NCI-H2029 (cell line): ENCODE results near the gene VILL.
A peak's percentile ranks its signal among the peaks of the same experiment; 100 is the strongest.

Experiments used
- DNase-seq: peaks from one replicate; lab custom pipeline; 2025; lab: John Stamatoyannopoulos, UW

The VILL gene

GRCh38 chr3:38000965-38001455, 10.4 kb downstream of the VILL start:
- DNase-seq, result no peak

DNA sequence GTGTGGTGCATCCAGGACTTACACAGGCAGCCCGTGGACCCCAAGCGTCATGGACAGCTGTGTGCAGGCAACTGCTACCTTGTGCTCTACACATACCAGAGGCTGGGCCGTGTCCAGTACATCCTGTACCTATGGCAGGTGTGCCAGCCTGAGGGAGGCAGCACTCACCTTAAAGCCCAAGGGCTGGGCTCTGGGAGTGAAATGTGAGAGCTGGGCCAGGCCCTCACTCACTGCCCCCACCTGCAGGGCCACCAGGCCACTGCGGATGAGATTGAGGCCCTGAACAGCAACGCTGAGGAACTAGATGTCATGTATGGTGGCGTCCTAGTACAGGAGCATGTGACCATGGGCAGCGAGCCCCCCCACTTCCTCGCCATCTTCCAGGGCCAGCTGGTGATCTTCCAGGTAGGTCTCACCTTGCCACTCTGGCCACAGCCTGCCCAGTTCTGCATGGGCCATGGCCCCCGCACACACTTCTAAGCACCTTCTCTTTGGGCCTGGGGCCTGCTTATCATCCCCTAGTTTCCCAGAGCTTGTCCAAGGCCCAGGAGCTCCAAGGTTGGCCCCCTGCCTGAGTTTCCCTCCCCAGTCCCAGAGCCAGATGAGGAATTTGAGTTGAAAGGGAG, 11.0 kb downstream of the VILL start:
- peak; percentile 43 for DNase-seq

DNA sequence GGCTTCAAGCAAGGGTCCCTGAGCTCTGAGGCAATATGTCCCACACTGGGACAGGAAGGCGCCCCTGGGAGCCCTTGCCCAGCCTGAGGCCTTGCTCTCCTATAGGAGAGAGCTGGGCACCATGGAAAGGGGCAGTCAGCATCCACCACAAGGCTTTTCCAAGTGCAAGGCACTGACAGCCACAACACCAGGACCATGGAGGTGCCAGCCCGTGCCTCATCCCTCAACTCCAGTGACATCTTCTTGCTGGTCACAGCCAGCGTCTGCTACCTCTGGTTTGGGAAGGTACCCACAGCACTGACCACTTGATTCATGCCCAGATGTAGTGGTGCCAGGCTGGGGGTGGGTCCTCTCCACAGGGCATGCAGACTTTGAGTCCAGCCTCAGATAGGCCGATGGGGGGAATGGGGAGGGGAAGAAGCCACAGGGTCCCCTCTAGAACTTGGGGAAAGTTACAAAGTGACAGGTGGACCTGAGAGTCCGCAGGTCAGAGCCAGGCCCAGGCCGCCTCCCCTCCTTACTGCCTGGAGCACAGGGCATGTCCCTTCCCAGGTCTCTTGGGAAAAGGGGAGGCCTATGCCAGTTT, 11.8 kb downstream of the VILL start:
- no peak for DNase-seq

GRCh38 chr3:38002940-38003339, 12.4 kb downstream of the VILL start:
- no peak for DNase-seq

- no peak for DNase-seq
Measured at GRCh38 chr3:38003371-38003816, 12.8 kb downstream of the VILL start.

DNA sequence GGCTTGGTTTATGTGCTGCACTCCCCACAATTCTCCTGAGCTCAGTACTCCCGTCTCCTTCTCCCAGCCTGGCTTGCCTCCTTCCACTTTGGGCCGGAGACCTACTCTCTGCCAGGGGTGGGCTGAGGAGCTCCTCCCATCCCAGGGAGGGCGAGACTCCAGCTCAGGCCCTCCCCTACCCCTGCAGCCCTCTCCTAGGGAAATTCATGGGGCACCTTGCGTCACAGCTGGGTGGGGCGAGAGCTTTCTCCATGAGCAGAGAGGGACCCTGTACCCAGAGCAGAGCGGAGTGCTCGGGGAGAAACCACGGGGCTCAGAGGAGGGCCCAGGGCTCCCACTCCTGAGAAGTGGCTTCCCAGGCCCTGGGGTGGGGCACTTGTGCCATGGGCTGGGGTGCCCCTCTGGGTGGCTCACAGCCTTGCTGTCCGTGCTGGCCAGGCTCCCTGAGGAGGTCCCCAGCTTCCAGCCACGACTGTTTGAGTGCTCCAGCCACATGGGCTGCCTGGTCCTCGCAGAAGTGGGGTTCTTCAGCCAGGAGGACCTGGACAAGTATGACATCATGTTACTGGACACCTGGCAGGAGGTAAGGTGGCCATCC, 13.3 kb downstream of the VILL start:
- DNase-seq, result no peak

DNA sequence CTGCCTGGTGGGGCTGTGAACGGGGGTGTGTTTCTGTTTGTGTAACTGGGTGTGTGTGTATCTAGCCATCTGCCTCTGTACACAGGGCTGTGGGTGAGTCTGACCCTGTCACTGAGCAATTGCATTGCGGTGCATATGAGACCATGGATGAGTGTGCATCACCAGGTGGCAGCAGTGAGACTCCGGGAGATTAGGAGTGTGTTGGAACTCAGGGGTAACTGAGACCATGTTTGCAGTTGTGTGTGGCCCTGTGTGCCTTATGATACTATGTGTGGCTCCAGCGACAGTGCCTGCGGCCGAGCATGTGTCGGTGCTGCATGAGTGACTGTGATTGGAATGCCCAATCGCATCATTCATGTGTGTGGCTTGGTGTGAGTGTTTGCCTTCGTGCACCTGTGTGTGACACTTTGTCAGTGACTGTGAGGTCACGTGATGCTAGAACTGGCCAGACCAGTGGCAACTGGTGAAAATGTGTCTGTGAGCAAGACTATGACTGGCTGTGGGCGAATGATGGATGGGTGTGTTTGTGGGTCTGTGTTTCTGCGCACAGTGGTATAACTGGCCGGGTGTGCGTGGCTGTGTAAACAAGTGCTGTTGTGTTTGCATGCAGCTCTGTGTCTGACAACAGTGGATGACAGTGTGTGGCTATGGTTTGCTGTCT, 14.0 kb downstream of the VILL start:
- DNase-seq, result peak; percentile 81

GRCh38 chr3:38005076-38006020, 14.8 kb downstream of the VILL start:
- DNase-seq, result no peak

DNA sequence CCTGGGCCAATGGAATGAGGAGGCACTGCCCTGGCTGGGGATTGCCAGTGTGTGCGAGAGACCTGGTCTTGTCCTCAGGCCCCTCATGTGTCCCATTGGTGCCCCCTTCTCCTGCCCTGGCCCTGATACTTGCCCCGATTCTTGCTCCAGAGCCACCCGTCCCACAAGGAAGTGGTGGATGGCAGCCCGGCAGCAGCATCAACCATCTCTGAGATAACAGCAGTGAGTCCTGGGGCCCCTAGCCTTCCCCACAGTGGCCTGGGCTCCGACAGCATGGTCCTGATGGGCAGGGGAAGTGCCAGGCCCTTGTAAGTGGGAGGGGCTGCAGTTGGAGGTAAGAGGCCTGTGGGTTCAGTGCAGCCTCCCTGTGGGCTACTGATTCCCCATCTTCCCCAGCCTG, 15.4 kb downstream of the VILL start:
- no peak for DNase-seq

GRCh38 chr3:38006445-38006995, 15.9 kb downstream of the VILL start:
- no peak for DNase-seq

DNA sequence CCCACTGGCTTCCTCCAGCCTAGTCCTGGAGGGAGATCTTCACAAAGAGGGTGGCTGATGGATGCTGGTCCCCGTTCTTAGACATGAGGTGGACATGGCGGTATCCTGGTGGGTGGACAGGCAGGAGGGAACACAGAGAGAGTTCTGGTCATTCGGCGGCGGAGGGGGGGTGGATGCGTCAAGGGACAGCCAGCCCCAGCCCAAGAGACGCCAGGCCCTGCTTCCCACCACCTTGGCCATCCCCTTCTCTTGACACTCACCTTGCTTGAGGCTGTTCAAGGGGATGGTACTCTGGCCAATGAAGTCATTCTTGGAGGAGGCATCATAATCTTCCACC, 17.1 kb downstream of the VILL start:
- DNase-seq, result no peak

- DNase-seq, result no peak
Measured at GRCh38 chr3:38008191-38008701, 17.7 kb downstream of the VILL start.

DNA sequence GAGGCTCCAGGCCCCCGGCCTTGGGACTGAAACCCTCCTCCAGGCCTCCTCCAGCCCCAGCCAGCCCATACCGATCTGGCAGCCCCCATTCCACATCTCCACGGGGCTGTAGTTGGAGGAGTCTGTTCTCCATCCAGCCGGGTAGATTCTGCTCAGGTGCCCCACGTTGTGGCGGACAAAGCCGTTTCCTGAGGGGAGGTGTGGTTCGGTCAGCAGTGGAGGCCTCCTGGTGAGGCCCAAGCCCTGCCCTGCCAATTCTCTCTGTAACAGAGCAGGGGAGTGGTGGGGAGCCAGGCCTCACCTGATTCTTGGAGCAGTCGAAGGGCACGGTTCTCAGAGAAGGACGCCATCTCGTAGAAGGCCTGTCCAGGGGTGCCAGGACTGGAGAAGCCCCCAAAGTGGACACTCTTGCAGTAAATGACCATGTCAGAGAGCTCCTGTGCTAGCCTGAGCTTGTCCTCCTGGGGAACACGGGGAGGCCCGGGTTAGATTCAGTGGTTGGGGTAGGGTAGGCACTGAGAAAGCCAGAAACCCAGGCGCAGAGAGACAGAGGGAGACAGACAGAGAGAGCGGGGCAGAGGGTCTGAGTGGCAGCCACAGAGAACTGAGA, 18.5 kb downstream of the VILL start:
- DNase-seq, result no peak

- DNase-seq, result no peak
Measured at GRCh38 chr3:38009807-38010591, 19.4 kb downstream of the VILL start.

DNA sequence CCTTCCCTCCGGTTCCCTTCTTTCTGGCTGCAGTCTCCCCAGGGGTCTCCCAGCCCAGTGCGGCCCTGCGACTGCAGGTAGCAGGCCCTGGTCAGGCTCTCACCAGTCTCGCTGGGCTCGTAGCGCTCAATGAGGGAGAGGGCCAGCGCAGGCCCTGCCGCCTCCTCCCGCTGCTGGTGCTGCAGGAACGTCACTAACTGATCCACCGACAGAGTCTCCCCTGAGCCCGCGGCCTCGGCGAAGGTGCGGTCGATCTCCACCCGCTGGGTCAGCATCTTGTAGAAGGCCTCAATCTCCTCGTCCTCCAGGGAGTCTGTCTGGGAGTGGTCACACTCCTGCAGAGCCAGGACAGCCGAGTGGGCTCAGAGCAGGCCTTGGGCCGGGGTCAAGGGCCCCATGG, 20.5 kb downstream of the VILL start:
- no peak for DNase-seq

DNA sequence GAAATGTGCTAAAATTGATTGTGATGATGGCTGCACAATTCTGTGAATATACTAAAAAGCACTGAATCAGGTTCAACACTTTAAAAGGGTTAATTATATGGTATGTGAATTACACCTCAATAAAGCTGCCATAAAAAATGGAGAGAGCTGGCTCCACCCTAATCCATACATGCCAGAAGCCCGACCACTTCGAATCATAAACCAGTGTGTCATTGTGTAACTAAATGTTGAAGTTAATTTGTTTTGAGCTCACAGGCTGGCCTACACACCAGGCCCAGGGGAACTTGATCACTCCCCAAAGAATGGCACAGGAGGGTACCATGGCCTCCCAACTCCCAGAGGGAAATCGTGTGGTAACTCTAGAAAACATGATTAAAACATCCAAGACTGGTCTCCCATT, 24.9 kb downstream of the VILL start:
- DNase-seq, result no peak

DNA sequence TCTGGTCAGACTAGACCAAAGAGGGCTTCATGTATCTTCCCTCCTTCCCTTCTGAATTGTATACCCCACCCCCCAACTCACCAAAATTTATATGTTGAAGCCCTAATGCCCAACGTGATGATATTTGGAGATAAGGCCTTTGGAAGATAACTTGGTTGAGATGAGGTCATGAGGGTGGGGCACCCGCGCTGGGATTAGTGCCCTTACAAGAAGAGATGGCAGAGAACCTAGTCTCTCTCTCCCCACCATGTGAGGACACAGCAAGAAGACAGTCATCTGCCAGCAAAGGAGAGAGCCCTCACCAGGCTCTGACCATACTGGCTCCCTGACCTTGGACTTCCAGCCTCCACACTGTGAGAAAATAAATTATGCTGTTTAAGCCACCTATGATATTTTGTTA, 25.4 kb downstream of the VILL start:
- DNase-seq, result no peak

- no peak for DNase-seq
Measured at GRCh38 chr3:38016410-38016809, 25.8 kb downstream of the VILL start.

DNA sequence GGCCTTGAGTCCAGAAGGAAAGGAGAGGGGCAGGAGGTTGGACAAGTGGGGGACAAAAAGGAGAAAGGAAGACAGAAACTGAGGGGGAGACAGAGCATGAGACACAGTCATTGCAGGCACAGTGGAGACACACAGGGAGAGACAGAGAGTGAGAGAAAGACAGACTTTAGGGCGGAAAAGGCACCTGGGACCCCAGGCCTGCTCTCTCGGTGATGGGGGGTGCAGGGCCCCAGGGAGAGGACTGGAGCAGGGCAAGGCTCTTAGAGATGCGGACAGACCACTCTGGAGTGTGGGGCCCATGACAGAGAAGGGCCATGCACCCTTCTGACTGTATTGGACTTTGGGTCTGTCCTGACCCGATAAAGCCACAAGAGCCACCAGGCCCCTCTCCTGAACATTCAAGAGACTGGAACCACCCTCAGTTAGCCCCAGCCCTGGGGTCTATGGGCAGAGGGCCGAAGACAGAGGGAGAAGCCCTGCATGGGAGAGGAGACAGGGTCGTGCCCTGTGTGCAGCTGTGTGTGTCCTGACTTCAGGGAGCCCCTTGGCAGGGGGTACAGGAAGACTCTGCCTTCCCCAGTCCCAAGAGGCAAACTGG, 26.4 kb downstream of the VILL start:
- DNase-seq, result no peak
